Suppressor macrophage (primary cell): ENCODE results near the gene LMO1.

ENCODE experiments used
- DNase-seq, 4 experiments: peaks; one replicate each; pipeline ENCODE4 v3.0.0-alpha.2; 2020 to 2022

Gene LMO1

DNA sequence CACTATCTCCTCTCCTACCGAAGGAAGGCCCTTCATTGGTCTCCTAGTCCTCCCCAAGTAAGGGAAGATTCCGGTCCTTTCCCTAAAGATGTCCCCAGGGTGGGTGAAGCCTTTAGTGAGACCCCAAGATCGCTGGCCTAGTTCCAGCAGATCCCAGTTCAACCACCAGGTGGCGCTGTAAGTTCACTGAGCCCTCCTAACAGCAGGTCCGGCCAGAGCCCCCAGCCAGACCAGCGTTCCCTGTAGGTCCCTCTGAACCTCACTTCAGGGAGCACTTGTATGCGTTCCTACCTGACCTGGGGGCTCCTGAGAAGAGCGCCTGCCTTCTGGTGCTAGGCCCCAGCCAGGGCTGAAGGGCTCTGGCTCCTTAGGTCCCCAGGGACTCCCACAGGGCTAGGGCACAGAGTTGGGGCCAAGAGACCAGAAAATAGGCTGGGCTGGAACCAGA lies 38.1 kb downstream of the LMO1 start:
- DNase-seq: peak; percentile 61 to 79 (median 74)

GRCh38 chr11:8224711-8225110 lies 39.0 kb downstream of the LMO1 start:
- DNase-seq: no peak

DNA sequence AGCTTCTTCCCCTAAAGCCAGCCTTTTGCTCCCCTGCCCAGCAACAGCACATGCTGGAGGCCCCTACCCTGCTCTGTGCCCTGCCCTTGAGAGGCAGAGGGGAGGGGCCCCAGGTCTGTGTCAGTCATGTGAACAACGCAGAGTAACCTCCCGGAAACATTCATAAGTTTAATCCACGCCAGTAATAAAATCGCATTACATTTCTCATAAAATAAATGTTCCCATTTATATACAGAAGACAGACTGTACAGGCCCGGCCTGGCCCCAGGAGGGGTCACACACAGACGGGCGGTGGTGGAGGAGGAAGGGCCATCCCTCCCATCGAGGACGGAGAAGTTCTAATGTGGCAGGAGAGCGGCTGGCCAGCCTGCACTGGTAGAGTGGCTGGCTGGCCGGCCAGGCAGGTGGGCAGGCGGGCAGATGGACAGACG lies 39.5 kb downstream of the LMO1 start:
- DNase-seq: no peak

DNA sequence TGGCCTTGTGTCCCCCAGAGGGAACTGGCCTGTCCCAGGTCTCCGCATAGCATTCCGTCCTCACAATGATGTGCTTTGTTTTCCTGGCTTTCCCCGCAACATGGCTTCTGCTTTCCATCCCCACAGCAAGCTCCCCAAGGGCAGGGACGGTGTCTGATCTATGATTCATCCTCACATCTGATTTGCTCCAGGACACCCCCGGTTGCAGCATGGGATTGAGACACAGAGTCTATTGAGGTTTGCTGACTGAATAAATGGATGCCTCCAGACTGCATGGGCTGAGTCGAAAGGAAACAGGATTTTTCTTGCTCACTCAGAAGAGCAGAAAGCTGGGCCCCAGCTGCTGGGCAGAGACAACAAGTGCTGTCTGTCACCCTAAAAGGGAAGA lies 40.2 kb downstream of the LMO1 start:
- peak; percentile 42 to 65 (median 46) for DNase-seq

DNA sequence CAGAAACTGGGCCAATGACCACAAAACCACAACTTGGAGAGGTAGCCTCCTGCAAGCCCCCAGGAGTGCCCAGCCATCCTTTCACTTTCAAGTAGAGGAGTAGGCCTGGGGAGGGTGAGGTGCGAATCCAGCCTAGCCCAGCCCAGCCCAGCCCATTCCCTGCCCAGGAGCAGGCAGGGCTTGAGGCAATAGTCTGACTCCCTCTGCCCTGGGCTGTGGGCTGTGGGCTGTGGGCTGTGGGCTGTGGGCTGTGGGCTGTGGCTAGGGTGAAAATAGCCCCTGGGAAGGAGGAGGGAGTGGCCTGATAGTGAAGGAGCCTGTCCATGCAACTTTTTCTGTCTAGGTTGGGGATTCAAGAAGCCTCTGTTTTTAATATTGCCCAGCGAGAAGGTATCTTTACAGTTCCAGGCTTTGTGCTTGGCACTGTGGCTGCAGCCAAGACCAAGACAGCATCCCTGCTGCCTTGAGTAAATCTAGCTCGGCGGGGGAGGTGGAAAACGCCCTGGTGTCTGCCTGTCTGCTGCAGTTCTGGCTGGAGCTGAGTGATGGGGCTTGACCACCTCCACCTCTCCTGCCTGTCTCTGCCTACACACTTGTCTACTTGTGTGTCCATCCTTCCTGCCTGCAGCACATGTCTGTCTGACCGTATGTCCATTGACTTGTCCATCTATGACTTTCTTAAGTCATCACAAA lies 40.7 kb downstream of the LMO1 start:
- no peak for DNase-seq

- DNase-seq: peak in 1 of 4 experiments; percentile 30
Measured at GRCh38 chr11:8221917-8222495, 41.7 kb downstream of the LMO1 start.

GRCh38 chr11:8221046-8221723 lies 42.5 kb downstream of the LMO1 start:
- DNase-seq: no peak

- no peak for DNase-seq
Measured at GRCh38 chr11:8220261-8221045, 43.2 kb downstream of the LMO1 start.

DNA sequence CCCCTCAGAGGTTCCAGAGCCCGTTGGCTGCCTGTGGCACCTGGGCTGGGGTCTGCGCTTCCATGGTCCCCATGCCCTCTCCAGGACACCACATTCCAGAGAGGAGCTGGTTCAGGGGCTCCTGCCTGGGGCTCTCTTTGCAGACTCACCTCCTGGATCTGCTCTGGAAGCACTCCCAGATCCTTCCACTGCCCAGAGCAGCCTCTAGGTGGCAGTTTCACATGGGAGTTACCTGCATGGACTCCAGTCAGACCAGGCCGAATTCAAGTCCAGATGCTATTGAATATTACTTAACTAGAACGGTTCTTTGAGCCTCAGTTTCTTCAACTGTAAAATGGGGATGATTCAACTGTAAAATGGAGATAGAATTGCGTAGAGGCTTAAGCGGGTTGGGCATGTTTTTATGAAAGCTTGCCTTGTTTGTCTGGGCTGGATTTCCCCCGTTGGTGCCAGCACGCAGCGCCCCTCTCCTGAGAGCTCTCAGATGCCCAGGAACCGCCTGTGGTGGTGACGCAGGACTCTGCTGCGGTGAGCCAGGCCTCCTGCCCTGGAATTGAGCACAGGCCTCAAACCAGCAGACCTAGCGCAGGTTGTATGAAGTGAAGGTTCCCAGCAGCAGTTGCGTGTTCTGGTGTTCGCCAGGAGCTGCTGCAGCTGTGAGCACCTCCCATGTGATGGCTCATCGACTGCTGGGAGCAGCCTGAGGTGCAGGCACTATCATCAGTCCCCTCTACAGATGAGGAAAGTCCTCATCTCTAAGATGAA lies 44.2 kb downstream of the LMO1 start:
- DNase-seq: peak; percentile 22 to 62 (median 54)

- DNase-seq: no peak
Measured at GRCh38 chr11:8218840-8219239, 44.8 kb downstream of the LMO1 start.

- no peak for DNase-seq
Measured at GRCh38 chr11:8218409-8218808, 45.3 kb downstream of the LMO1 start.

- no peak for DNase-seq
Measured at GRCh38 chr11:8217926-8218325, 45.8 kb downstream of the LMO1 start.

- no peak for DNase-seq
Measured at GRCh38 chr11:8217136-8217535, 46.5 kb downstream of the LMO1 start.

DNA sequence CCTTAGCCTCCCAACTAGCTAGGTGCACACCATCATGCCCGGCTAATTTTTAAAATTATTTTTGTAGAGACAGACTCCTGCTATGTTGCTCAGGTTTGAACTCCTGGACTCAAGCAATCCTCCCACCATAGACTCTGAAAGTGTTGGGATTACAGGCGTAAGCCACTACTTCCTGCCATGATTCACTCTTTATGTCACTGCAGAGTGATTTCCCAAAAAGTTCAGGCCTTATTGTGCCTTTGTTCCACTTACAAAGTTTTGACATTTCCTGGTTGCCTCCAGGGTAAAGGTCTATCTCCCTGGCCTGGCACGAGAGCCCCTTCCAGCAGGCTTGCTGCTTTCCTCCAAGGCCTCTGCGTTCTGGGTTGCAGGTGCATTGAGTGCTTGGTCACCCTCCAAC lies 50.3 kb downstream of the LMO1 start:
- peak; percentile 40 to 72 (median 56) for DNase-seq

GRCh38 chr11:8209208-8209807 lies 54.4 kb downstream of the LMO1 start:
- DNase-seq: peak; percentile 50 to 80 (median 68)

DNA sequence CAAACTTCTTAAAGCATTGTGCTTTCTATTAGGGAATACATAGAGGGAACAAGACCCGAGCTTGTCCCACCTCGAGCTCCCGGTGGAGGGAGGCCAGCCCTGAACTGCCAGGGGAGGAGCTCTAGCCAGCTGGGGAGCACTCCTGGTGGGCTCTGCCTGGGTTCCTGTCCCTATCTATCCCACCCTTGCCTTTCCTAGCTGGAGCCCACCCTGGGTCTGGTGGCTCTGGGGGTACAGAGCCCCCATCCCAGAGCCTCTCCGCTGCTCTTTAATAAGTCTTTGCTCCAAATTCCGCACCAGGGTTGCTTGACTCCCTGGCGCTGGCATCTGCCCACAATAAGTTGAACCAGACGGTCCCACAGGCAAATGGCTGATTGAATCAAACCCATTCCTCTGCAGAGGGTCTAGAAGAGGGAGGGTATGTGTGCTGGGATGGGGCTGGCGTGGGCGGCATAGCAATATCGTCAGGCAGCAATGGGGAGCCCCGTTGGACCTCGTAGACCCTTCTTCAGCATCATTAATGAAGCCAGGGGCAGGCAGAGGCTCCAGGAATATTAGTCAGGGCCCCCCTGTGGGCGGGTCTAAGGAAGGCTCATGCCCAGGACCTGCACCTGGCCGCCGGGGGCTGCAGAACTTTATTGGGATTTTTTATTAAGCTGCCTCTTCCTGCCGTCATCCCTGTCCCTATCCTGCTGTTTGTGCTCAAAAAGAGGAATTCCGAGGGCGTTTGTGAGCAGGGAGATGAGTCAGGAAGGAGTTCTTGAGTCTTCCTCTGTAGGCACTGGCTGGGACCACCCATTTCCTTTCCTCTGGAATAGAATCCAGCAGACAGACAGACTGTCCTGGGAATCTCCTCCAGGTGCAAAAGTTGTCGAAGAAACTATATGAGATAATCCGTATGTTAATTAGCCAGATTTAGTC lies 56.3 kb downstream of the LMO1 start:
- peak in 1 of 4 experiments; percentile 25 for DNase-seq

DNA sequence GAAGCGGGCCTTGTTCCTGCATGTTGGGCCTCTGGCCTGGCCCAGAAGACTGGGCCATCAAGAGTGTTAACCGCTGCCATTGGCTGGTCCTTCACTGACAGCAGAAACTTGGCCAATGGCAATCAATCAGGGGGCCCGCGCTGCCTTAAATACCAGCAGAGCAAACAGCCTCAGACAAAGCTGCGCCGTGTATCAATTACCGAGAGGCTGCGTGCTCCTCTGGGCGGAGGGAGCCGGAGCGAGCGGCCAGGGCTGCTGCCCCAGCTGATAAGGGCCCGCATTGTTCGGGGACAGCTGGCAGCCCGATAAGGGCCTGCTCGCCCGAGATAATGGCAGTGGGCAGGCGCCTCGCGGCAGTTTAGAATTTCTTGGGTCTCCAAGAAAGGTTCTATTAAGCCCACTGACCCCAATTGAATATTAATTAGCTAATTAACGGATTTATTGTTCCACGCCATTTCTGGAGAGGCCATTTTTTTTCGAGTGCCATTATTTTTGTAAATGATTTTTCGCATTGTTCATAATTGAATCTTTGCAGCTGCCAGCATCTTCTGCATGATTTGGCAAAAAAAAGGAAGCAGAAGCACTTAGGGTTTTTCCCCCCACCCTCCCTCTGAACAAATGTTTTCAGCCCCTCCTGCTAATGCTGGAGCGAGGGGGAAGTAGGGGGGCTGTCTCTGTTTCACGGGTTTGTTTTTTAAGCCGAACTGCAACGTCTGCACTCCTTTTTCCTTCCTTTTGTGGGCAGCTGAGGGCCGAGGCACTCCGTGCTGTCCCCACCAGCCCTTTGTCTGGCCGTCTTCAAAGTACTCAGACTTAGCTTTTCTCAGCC lies 57.2 kb downstream of the LMO1 start:
- peak; percentile 81 to 92 (median 84) for DNase-seq

DNA sequence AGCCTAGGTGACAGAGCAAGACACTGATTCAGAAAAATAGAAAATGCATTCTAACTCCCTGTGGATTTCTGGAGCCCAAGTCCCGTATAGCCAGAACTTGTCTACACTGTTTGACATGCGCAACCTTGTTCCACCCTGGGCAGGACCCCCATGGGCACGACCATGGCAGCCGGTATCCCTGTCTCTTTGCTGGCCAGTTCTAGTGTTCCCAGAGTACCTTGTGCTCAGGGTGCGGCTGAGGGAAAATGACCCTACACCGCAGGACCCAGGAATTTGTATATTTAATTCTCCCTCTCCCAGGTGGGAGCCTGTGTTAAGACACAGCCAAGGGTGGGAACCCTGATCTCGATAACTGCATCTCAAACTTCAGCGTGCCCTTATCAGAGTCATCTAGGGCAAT lies 58.1 kb downstream of the LMO1 start:
- no peak for DNase-seq

DNA sequence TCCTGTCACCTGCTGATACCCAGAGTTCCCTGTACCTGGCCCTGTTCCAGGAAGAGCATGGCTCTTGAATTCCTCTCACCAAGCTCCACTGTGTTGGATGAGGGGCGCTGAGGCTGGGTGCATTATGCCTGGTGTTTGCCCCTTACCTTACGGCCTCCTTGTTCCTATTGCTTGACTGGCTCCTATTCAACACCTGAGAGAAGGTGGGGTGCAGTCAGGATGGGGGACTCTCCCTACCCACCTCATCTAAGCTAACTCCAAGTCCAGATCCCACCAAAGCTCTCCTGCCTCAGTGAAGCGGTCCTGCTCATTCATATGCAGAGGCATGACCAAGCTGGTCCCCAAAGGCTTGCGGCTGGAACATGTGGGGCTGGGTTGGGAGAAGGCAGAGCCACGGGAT lies 59.1 kb downstream of the LMO1 start:
- no peak for DNase-seq

DNA sequence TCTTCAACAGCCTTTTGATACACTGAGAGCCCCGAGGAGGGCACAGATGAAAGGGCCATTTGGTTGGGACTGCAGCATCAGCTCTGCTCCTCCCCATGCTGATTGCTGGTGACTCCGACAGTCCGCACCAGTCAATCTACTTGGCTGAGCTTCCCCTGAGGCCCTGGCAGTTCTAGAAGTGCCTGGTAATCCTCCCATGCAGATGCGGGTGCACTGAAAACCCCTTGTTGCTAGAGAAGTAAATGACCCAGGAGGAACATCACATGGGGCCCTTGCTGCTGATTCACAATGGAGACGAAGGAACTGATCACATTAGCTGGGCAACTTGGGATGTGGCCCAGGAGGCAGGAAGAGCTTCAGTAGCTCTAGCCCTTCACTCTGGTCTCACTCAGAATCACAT lies 59.7 kb downstream of the LMO1 start:
- peak in 3 of 4 experiments; percentile 21 to 44 (median 29) for DNase-seq
